Neural progenitor cell (in vitro differentiated cells): ENCODE results near the gene SHOC1.

Experiments
- CTCF ChIP-seq: fragments of 200-600 bp; sonication (generic); IDR thresholded peaks from 2 replicates; pipeline ENCODE4 v1.5.1; 2017; ENCODE audit warnings: antibody characterized with exemption, mild to moderate bottlenecking
- EZH2 ChIP-seq: fragments of 200-600 bp; sonication (generic); IDR thresholded peaks from 2 replicates; pipeline ENCODE4 v1.6.1; 2017; ENCODE audit warnings: antibody characterized with exemption, mild to moderate bottlenecking, moderate library complexity
- EZH2phosphoT487 ChIP-seq: fragments of 200-600 bp; sonication (generic); IDR thresholded peaks from 2 replicates; pipeline ENCODE4 v1.6.1; 2017; ENCODE audit warnings: antibody characterized with exemption

- TF ChIP-seq CTCF (no peak), EZH2 (no peak), EZH2phosphoT487 (no peak)
Observed at GRCh38 chr9:111839987-111840386, 45.2 kb upstream of the SHOC1 start.
